ENCODE measurements around the gene RPS14.

RPS14 gene

GRCh38 chr5:150412319-150413175, 37.0 kb downstream of the RPS14 start, which contains the start of gene CD74:
TSS of gene CD74 (minus strand) at chr5:150412910. CDS start at chr5:150412749, 161 bp downstream.
- DNase-seq: peak; percentile 73

GRCh38 chr5:150411245-150411979, 38.1 kb downstream of the RPS14 start:
- no peak for DNase-seq

- no peak for DNase-seq
These were observed 38.9 kb downstream of the RPS14 start for GRCh38 chr5:150410524-150411244.

GRCh38 chr5:150409638-150410523, 39.7 kb downstream of the RPS14 start:
- DNase-seq: no peak

GRCh38 chr5:150408231-150408943, 41.2 kb downstream of the RPS14 start:
- no peak for DNase-seq

- DNase-seq: no peak
These were observed 42.3 kb downstream of the RPS14 start for GRCh38 chr5:150407096-150407720.

GRCh38 chr5:150406723-150407095, 42.8 kb downstream of the RPS14 start:
- no peak for DNase-seq

- no peak for DNase-seq
These were observed 43.3 kb downstream of the RPS14 start for GRCh38 chr5:150406103-150406722.

- no peak for DNase-seq
These were observed 44.4 kb downstream of the RPS14 start for GRCh38 chr5:150404941-150405816.

DNA sequence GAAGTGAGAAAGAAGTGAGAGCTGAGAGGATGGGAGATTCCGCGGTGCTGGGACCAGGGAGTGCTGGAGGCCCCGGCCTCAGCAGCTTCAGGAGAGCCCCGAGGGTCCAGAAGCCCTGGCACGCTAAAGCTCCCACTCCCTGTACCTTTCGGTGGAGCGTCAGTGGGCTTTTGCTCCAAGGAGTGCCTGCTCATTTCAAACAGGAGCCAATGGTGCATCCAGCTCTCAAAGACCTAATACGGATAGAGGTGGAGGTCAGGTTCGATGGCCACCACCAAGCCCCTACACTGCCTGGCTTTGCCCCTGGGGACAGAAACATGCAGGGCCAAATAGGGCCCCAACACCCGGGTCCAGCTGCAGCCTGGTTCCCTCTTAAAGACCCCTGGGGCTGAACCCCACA, 45.0 kb downstream of the RPS14 start:
- DNase-seq: no peak

DNA sequence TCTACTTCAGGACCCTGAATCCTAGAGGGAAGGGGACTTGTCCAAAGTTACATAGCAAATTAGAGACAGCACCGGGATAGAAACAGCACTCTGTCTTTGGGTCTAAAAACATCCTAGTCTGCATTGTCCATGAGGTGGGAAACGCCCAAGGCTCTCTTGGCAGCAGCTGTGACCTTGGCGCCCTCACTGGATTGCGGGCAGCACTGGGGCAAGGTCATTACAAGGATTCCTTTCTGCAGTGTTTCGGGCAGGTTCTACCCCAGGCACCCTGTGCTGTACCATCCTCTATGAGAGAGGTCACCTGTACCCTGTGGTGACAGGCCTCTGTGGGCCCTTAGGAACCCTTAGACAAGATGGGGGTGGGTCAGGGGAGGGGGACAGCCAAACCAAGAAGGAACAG, 45.4 kb downstream of the RPS14 start:
- DNase-seq: no peak

DNA sequence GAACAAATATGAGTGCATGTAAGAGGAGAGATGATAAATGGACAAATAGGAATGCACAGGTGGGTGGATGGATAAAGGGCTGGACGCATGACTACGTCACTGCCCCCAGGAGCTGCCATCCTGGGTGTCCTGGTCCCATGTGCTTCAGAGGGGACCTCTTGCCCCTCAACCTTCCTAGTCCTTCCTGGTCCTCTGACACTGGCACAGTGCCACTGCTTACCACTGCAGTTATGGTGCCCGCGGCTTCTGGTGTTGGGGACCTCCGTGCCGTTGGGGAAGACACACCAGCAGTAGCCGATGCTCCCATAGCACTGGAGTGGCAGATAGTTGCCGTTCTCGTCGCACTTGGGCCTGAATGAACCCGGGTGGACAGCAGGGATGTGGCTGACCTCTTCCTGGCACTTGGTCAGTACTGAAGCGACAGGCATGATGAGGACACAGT, 46.6 kb downstream of the RPS14 start:
- DNase-seq: no peak

DNA sequence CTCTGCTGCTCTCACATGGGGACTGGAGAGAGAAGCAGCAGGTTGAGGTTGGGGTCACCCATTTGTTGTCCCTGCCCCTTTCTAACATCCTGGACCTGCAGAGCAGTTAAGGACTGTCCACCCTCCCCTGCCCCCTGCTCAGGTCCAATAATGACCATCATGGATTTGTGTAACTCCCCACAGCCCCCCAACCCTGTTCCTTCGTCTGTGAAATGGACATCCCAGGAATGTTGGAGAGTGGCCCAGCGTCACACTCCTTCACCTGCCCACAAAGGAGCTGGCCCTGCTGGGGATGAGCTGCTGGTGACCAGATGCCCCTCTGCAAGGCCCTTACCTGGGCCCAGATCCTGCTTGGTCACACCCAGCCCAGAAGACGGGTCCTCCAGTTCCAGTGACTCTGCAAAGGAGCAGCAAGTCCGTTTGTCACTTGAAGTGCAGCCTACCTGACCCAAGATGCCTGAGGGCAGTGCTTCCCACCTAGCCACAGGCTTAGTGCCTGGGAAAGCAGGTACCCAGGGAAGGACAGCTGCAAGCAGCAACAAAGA, 47.2 kb downstream of the RPS14 start:
- DNase-seq: no peak

DNA sequence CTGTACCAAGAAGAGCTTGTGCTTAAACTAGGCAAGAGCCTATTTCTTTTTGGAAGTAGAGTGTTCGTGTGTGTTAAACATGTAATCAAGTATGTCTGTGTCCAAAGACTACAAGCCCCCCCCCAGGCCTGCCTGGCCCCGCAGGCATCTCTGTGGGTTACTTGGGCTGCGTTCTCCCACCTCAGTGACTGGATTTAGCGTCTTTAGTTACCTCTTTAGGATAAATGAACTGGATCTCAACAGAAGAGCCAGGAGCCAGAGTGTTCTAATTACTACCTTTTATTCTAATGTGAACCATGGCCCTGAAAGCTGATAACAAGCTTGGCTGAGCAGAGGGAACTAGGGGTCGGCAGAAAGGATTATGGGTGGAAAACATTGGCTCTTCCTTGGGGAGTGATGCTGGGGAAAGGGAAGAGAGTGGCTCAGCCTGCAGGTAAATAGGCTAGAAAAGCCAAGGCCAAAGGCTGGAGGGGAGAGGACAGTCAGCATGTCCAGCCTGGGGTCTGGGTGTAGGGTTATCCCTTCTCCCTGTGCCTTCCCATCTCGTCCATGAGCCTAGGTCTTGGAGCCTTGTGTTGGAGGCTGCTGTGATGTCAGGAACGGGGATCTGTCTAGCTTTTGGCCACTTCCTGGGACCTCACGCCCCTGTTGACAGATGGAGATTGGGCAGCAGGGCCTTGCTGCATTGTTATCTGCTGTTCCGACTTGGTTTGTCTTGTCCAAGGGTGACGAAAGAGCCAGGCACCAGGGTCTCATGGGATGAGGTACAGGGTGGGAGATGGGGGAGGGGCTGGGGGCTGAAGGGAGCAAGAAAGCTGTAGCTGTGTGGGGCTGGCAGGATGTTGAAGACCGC, 47.9 kb downstream of the RPS14 start:
- no peak for DNase-seq

GRCh38 chr5:150401076-150401375, 48.5 kb downstream of the RPS14 start:
- DNase-seq: no peak

DNA sequence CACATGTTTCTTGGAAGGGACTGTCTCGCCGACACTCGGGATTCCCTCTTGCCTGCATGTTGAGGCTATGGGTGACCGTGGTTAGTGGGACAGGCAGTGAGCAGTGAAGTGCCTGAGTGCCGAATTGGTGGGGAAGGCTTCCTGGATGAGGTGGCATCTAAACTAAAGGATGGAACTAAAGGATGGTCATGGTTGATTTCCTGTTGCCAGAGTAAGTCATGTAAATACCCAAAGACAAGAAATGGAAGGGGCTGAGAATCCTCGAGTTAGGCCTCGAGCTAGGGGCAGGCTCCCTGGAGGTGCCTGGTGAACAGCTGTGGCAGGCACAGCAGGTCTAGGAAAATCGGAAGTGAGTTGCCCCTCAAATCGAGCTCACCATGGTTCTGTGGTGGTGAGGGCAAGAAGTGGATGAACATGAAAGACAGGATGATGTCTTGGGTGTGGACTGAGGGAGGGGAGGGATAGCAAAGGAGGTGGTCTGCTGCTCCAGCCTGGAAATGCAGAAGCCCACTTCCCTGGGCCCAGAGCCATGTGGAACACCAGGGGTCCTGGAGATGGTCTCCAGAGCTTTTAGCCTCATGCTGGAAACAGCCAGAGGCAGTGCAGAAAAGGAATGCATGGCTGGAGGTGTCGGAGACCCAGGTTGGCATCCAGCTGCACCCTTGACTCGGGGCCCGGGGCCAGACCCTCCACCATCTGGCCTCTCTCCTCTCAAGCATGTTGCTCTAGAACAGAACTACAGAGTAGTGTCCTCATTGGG, 49.0 kb downstream of the RPS14 start:
- no peak for DNase-seq

GRCh38 chr5:150399524-150400211, 49.9 kb downstream of the RPS14 start:
- DNase-seq: no peak

Measured in activated gamma-delta T cell (primary cell).